B cell (primary cell): Measurements from ENCODE around the gene ZSCAN20. TPM values are rescaled to one million over a fixed set of nuclear protein-coding genes. Genes with fewer than 3 reads are reported as not detected.

Source experiments
- ATAC-seq: fragments of 200-7000 bp; cut with Tn5 transposase; one replicate; pipeline ENCODE4 v1.10.0; 2021; ENCODE audit warnings: low read depth, mild to moderate bottlenecking, moderate number of reproducible peaks, moderate library complexity
- CTCF ChIA-PET: fragments of 350-600 bp; sonication (Branson Sonifier 250); formaldehyde crosslinking; loops from one replicate; lab custom pipeline; 2021; ENCODE audit warnings: antibody characterized with exemption, inconsistent platforms; lab: Charles Lee
- POLR2A ChIA-PET: fragments of 350-600 bp; sonication (Branson Sonifier 250); formaldehyde crosslinking; loops from one replicate; lab custom pipeline; 2021; ENCODE audit warnings: antibody characterized with exemption; lab: Charles Lee
- DNase-seq: peaks from one replicate; pipeline ENCODE4 v3.0.0; 2013
- H2AFZ ChIP-seq: 2 replicates; pipeline ENCODE4 v1.6.1; 2012; ENCODE audit warnings: mild to moderate bottlenecking, low read depth, low read length; ENCODE audit not compliant: insufficient read depth, poor library complexity, severe bottlenecking
- H3K27ac ChIP-seq, 2 donors: 1 replicate in 1 of 2; 2 replicates in 1 of 2; pipeline ENCODE4 v1.5.1; 2012 to 2013; ENCODE audit warnings: low read length in 2 of 2, mild to moderate bottlenecking in 2 of 2, moderate library complexity in 1 of 2
- H3K27me3 ChIP-seq, 4 experiments: fragments of 200-600 bp in 1 of 4; sonication (generic) in 1 of 4; replicated peaks in 1 of 4; 1 replicate in 2 of 4; 2 replicates in 2 of 4; pipeline versions ENCODE4 v1.6.1 to v1.7.0; 2013 to 2016; ENCODE audit warnings: low read length in 3 of 4, mild to moderate bottlenecking in 2 of 4, mixed read lengths in 1 of 4, moderate library complexity in 1 of 4; ENCODE audit not compliant: insufficient read depth in 4 of 4, control insufficient read depth in 3 of 4; ENCODE audit errors: control extremely low read depth in 1 of 4
- H3K36me3 ChIP-seq, 2 experiments: replicated peaks in 1 of 2; 1 replicate in 1 of 2; 2 replicates in 1 of 2; pipeline versions ENCODE4 v1.6.1 to v1.7.1; 2013; ENCODE audit warnings: low read length in 1 of 2; ENCODE audit not compliant: insufficient read depth in 2 of 2, control insufficient read depth in 1 of 2; ENCODE audit errors: control extremely low read depth in 1 of 2, extremely low read depth in 1 of 2
- H3K4me1 ChIP-seq, 2 donors: fragments of 200-600 bp in 1 of 2; sonication (generic) in 1 of 2; 1 replicate in 1 of 2; 2 replicates in 1 of 2; pipeline versions ENCODE4 v1.5.1 to v1.6.1; 2013 to 2017; ENCODE audit warnings: low read length in 2 of 2; ENCODE audit not compliant: control insufficient read depth in 2 of 2, insufficient read depth in 2 of 2
- H3K4me2 ChIP-seq: replicated peaks from 2 replicates; pipeline ENCODE3; 2012; ENCODE audit warnings: mild to moderate bottlenecking, low read depth, low read length; ENCODE audit not compliant: poor library complexity, severe bottlenecking
- H3K4me3 ChIP-seq, 5 experiments: fragments of 200-600 bp in 1 of 5; sonication (generic) in 1 of 5; 1 replicate in 3 of 5; 2 replicates in 2 of 5; pipeline versions ENCODE4 v1.5.1 to v1.7.0; 2011 to 2016; ENCODE audit warnings: low read length in 4 of 5, mild to moderate bottlenecking in 4 of 5, low read depth in 2 of 5, control low read depth in 1 of 5, moderate library complexity in 1 of 5; ENCODE audit not compliant: insufficient read depth in 1 of 5; ENCODE audit errors: control extremely low read depth in 1 of 5, extremely low read depth in 1 of 5
- H3K79me2 ChIP-seq: fragments of 200-600 bp; sonication (generic); one replicate; pipeline ENCODE4 v1.6.0; 2016; ENCODE audit warnings: low read length; ENCODE audit not compliant: control insufficient read depth, insufficient read depth
- H3K9ac ChIP-seq: fragments of 200-600 bp; sonication (generic); 2 replicates; pipeline ENCODE4 v1.6.1; 2017; ENCODE audit warnings: mild to moderate bottlenecking, low read length, moderate library complexity
- H3K9me3 ChIP-seq, 3 donors: one replicate each; pipeline versions ENCODE4 v1.6.1 to v1.7.1; 2013; ENCODE audit warnings: low read length in 2 of 3; ENCODE audit not compliant: control insufficient read depth in 2 of 3, insufficient read depth in 1 of 3; ENCODE audit errors: control extremely low read depth in 1 of 3
- H4K20me1 ChIP-seq: 2 replicates; pipeline ENCODE4 v1.6.0; 2012; ENCODE audit warnings: mild to moderate bottlenecking, low read length; ENCODE audit not compliant: insufficient read depth, control insufficient read depth, poor library complexity, severe bottlenecking
- H3K27ac Mint-ChIP-seq: one replicate; pipeline ENCODE4 v1.8.0; 2021; ENCODE audit warnings: mixed read lengths
- H3K27me3 Mint-ChIP-seq: one replicate; pipeline ENCODE4 v1.8.0; 2021; ENCODE audit warnings: mixed read lengths
- H3K4me1 Mint-ChIP-seq: one replicate; pipeline ENCODE4 v1.8.0; 2021; ENCODE audit warnings: mixed read lengths
- H3K4me3 Mint-ChIP-seq: one replicate; pipeline ENCODE4 v1.8.0; 2021; ENCODE audit warnings: mixed read lengths
- H3K9me3 Mint-ChIP-seq: one replicate; pipeline ENCODE4 v1.8.0; 2022; ENCODE audit warnings: mixed read lengths; ENCODE audit not compliant: insufficient read depth
- EZH2 ChIP-seq: IDR thresholded peaks from 2 replicates; pipeline ENCODE4 v1.6.1; 2012; ENCODE audit warnings: borderline replicate concordance, low read depth, mild to moderate bottlenecking, moderate library complexity, low read length; ENCODE audit not compliant: insufficient read depth, poor library complexity, severe bottlenecking
- WGBS: methylation state at CpG from one replicate; pipeline ENCODE4 v1.1.5; 2013; ENCODE audit warnings: missing lambda C conversion rate; ENCODE audit not compliant: insufficient coverage; 5-methylcytosine and 5-hydroxymethylcytosine counted together
- intact Hi-C: fragments of 100-400 bp; cut with micrococcal nuclease; formaldehyde crosslinking; loops from one replicate; pipeline ENCODE4 v1.10.0; 2022
- polyA plus RNA-seq: library from polyadenylated mRNA; depleted of rRNA; stranded (reverse); fragments of >200 nt; gene quantifications from 2 replicates; pipeline ENCODE4 v1.2.3, GENCODE V29; 2012
- total RNA-seq, 2 donors: library from RNA; stranded (reverse); fragments of 120-200 nt in 1 of 2; gene quantifications; 1 replicate in 1 of 2; 2 replicates in 1 of 2; pipeline versions ENCODE4 v1.2.3 to v1.2.4, GENCODE V29; 2013 to 2022
- TF ChIP-seq, protein P1 (sequence below): fragments of 200-600 bp; IDR thresholded peaks from one replicate; pipeline ENCODE4 v1.8.0; 2022; ENCODE audit warnings: antibody characterized with exemption, mild to moderate bottlenecking

The ZSCAN20 gene
- total and polyA plus RNA-seq, 2 donors (not counting 1 experiment from before 2014, with no cell fraction given): 0.18 to 3.7 TPM

DNA sequence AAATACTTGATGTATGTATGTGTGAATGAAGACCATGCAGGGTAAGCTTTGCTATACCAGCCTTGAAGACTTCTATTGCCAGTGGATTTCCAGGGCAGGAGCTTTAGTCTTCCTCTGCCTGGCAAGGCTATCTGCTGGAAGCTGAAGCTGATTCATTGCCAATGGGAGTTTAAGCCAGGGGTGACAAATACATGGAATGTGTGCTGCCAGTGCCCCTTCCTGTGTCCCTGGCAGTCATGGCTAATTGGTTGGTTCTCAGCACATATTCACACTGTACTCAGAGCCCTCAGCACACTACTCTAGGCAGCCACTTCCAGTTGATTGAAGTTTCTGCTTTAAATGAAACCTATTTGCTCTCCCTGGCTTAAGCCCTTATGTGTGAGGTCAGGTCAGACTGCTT, 1.5 kb downstream of the ZSCAN20 start:
- H3K79me2 ChIP-seq: no peaks in the 10 kb centered on the region
- no peak overlapping the region for H3K27ac ChIP-seq
- no peaks in the 10 kb centered on the region for H3K27me3 ChIP-seq
- no peak overlapping the region for H3K4me3 Mint-ChIP-seq
- ATAC-seq (no peak), DNase-seq (no peak)
- no peaks in the 10 kb centered on the region for H3K36me3 ChIP-seq
- H4K20me1 ChIP-seq: no peaks in the 10 kb centered on the region
- peaks cover 8 to 20% of the 10 kb centered on the region in 2 donors for H3K4me1 ChIP-seq
- POLR2A ChIA-PET: no interaction called here
- no peak overlapping the region for H3K4me2 ChIP-seq
- H3K27me3 Mint-ChIP-seq: no peaks in the 10 kb centered on the region
- intact Hi-C loops: no loop called here
- TF ChIP-seq EZH2: no peak
- TF ChIP-seq, protein P1, sequence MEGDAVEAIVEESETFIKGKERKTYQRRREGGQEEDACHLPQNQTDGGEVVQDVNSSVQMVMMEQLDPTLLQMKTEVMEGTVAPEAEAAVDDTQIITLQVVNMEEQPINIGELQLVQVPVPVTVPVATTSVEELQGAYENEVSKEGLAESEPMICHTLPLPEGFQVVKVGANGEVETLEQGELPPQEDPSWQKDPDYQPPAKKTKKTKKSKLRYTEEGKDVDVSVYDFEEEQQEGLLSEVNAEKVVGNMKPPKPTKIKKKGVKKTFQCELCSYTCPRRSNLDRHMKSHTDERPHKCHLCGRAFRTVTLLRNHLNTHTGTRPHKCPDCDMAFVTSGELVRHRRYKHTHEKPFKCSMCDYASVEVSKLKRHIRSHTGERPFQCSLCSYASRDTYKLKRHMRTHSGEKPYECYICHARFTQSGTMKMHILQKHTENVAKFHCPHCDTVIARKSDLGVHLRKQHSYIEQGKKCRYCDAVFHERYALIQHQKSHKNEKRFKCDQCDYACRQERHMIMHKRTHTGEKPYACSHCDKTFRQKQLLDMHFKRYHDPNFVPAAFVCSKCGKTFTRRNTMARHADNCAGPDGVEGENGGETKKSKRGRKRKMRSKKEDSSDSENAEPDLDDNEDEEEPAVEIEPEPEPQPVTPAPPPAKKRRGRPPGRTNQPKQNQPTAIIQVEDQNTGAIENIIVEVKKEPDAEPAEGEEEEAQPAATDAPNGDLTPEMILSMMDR: no peak
- no peak overlapping the region for H3K27ac Mint-ChIP-seq
- H3K4me1 Mint-ChIP-seq: peaks cover 21% of the 10 kb centered on the region
- H3K9ac ChIP-seq: no peak overlapping the region
- no peak overlapping the region for H3K4me3 ChIP-seq
- CTCF ChIA-PET: interaction anchor here (1.4 to 8.9 kb wide), 2 partner anchors 178 to 347 kb away, joined by 3 to 210 read pairs; no protein-coding TSS in a partner anchor
- H3K9me3 Mint-ChIP-seq: no peaks in the 10 kb centered on the region
- no peak overlapping the region for H2AFZ ChIP-seq
- H3K9me3 ChIP-seq: no peaks in the 10 kb centered on the region

GRCh38 chr1:33477451-33477850, 5.0 kb downstream of the ZSCAN20 start:
- TF ChIP-seq, protein P1: no peak
- no peak for TF ChIP-seq EZH2
- ATAC-seq (no peak), DNase-seq (no peak)
- Histone ChIP-seq H2AFZ (no peak overlapping the region), H3K79me2 (no peaks in the 10 kb centered on the region), H3K27me3 (no peaks in the 10 kb centered on the region), H3K36me3 (peaks cover 0 to 3% of the 10 kb centered on the region in 2 experiments), H3K4me1 (peaks cover 0 to 6% of the 10 kb centered on the region in 2 donors), H4K20me1 (no peaks in the 10 kb centered on the region), H3K9ac (no peak overlapping the region), H3K27ac (no peak overlapping the region), H3K4me3 (no peak overlapping the region), H3K4me2 (no peak overlapping the region), H3K9me3 (no peaks in the 10 kb centered on the region)
- intact Hi-C loops: no loop called here
- Mint-ChIP-seq H3K27ac (no peak overlapping the region), H3K27me3 (no peaks in the 10 kb centered on the region), H3K4me3 (no peak overlapping the region), H3K9me3 (no peaks in the 10 kb centered on the region), H3K4me1 (peaks cover 9% of the 10 kb centered on the region)
- WGBS: no CpG with 5 or more reads among the region's 4 CpGs
- CTCF ChIA-PET: interaction anchor here (0.5 to 3.2 kb wide), 4 partner anchors 9 to 182 kb away, joined by 3 to 8 read pairs (median 4); no protein-coding TSS in a partner anchor
- POLR2A ChIA-PET: no interaction called here
